Fibroblast of lung (primary cell): ENCODE results near the gene SMCO2. TPM values are rescaled to one million over a fixed set of nuclear protein-coding genes. Genes with fewer than 3 reads are reported as not detected.

Experiments
- DNase-seq, 2 donors: peaks; one replicate each; pipeline versions ENCODE4 v3.0.0 to v3.0.0-alpha.2; 2010; ENCODE audit warnings: low read depth in 2 of 2
- H2AFZ ChIP-seq: 2 replicates; pipeline ENCODE4 v1.5.1; 2012; ENCODE audit warnings: low read length, control low read depth, inconsistent platforms
- H3K27ac ChIP-seq: 2 replicates; pipeline ENCODE4 v1.5.1; 2011; ENCODE audit warnings: low read length, control low read depth; ENCODE audit not compliant: insufficient read depth
- H3K27me3 ChIP-seq: 2 replicates; pipeline ENCODE4 v1.5.1; 2011; ENCODE audit warnings: mild to moderate bottlenecking, low read length; ENCODE audit not compliant: control insufficient read depth, insufficient read depth
- H3K36me3 ChIP-seq: 2 replicates; pipeline ENCODE4 v1.5.1; 2011; ENCODE audit warnings: low read length; ENCODE audit not compliant: control insufficient read depth, insufficient read depth
- H3K4me1 ChIP-seq: 2 replicates; pipeline ENCODE4 v1.5.1; 2011; ENCODE audit warnings: low read length; ENCODE audit not compliant: control insufficient read depth, insufficient read depth; ENCODE audit errors: extremely low read depth
- H3K4me2 ChIP-seq: 2 replicates; pipeline ENCODE4 v1.5.1; 2011; ENCODE audit warnings: low read length, control low read depth; ENCODE audit not compliant: insufficient read depth; ENCODE audit errors: extremely low read depth
- H3K4me3 ChIP-seq, 4 experiments: fragments of 200-600 bp in 1 of 4; sonication (generic) in 1 of 4; replicated peaks in 1 of 4; 2 replicates each; pipeline ENCODE4 v1.5.1; 2011 to 2016; ENCODE audit warnings: low read length in 4 of 4, low read depth in 3 of 4, mild to moderate bottlenecking in 3 of 4, control low read depth in 2 of 4, inconsistent platforms in 1 of 4, mixed read lengths in 1 of 4; ENCODE audit not compliant: insufficient read depth in 1 of 4; ENCODE audit errors: control extremely low read depth in 1 of 4
- H3K79me2 ChIP-seq: 2 replicates; pipeline ENCODE4 v1.5.1; 2012; ENCODE audit warnings: mild to moderate bottlenecking, low read length, inconsistent platforms; ENCODE audit not compliant: control insufficient read depth, insufficient read depth
- H3K9ac ChIP-seq: 2 replicates; pipeline ENCODE4 v1.5.1; 2011; ENCODE audit warnings: mild to moderate bottlenecking, low read length, control low read depth; ENCODE audit not compliant: insufficient read depth
- H3K9me3 ChIP-seq: 2 replicates; pipeline ENCODE4 v1.5.1; 2012; ENCODE audit warnings: low read depth, low read length; ENCODE audit not compliant: control insufficient read depth, insufficient read depth
- H4K20me1 ChIP-seq: 2 replicates; pipeline ENCODE4 v1.5.1; 2011; ENCODE audit warnings: low read length; ENCODE audit not compliant: control insufficient read depth, insufficient read depth; ENCODE audit errors: extremely low read depth
- CTCF ChIP-seq, 2 donors: IDR thresholded peaks in 1 of 2; conservative IDR thresholded peaks in 1 of 2; 1 replicate in 1 of 2; 2 replicates in 1 of 2; pipeline ENCODE4 v1.5.1; 2011 to 2012; ENCODE audit warnings: low read length in 2 of 2, control low read depth in 1 of 2, inconsistent platforms in 1 of 2, low read depth in 1 of 2, mild to moderate bottlenecking in 1 of 2
- EZH2 ChIP-seq: IDR thresholded peaks from 2 replicates; pipeline ENCODE4 v1.5.1; 2012; ENCODE audit warnings: low read length, control low read depth, mild to moderate bottlenecking; ENCODE audit errors: missing control alignments
- polyA plus RNA-seq, 2 donors: library from polyadenylated mRNA; depleted of rRNA in 1 of 2; stranded (reverse) in 1 of 2; unstranded in 1 of 2; fragments of >200 nt; gene quantifications; 2 replicates each; pipeline ENCODE4 v1.2.1, GENCODE V29; 2011 to 2012; ENCODE audit warnings: missing spikeins in 1 of 2
- total RNA-seq: library from RNA; depleted of rRNA; stranded (reverse); fragments of >200 nt; gene quantifications from 2 replicates; pipeline ENCODE4 v1.2.1, GENCODE V29; 2014

Gene SMCO2
- total and polyA plus RNA-seq, 2 donors (not counting 1 experiment from before 2014, with no cell fraction given) = not detected

DNA sequence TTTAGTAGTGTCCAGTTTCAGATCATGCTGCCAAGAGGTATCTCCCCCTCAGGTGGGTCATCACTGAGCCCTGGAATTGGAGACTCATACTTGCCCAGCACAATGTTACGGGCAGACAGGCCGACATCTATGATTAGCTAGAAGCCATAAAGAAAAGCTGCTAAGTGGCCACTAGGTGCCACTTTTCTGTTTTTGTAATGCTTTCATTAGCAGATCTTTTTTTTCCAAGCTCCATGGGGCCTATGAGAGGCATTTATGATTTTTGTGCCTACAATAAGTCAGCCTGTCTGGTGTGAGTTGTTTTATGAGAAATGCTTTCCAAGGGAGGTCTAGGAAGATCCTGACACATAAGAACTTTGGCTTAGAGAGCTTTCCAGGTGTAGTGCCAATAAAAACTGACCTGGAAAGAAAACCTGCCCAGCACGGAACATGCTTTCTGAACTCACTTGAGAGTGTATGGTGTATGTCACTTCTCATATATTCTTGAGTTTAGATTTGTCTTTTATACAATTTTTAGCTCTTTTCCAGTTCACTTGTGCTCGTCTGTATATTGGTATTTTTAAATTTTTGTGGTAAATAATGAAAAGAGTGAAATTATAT, 21.8 kb upstream of the SMCO2 start:
- no peaks in the 10 kb centered on the region for H3K79me2 ChIP-seq
- no peaks in the 10 kb centered on the region for H3K9me3 ChIP-seq
- H3K4me3 ChIP-seq = no peak overlapping the region
- H2AFZ ChIP-seq = no peak overlapping the region
- H3K4me1 ChIP-seq = no peaks in the 10 kb centered on the region
- no peak overlapping the region for H3K27ac ChIP-seq
- DNase-seq = peak; percentile 65 to 80
- no peak overlapping the region for H3K4me2 ChIP-seq
- H4K20me1 ChIP-seq = no peaks in the 10 kb centered on the region
- no peaks in the 10 kb centered on the region for H3K27me3 ChIP-seq
- no peaks in the 10 kb centered on the region for H3K36me3 ChIP-seq
- no peak overlapping the region for H3K9ac ChIP-seq
- TF ChIP-seq EZH2 (no peak), CTCF (conservative IDR thresholded peaks at IDR 0.05 in 1 of 2, IDR thresholded peaks at IDR 0.05 in 1 of 2; ENCODE audit: low read depth in 1 of 2, low read length in 2 of 2) (peak; percentile 64 to 65)

DNA sequence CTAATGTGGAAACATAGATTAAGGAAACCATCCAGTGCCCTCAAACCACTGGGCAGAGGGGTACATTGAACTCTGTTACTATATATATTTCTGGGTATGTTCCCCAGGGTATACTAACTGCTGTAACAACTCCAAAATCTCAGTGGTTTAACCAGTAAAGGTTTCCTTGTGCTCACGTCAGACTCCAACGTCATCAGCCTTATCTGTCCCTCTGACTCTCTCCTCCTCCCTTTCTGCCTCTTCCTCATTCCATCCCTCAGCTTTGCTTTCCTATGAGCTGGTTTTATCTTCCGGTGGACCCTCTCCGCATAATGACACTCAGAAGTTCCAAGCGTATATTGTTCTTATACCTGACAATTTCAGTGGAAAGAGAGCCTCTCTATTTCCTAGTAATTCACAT, 21.2 kb upstream of the SMCO2 start:
- TF ChIP-seq CTCF (conservative IDR thresholded peaks at IDR 0.05 in 1 of 2, IDR thresholded peaks at IDR 0.05 in 1 of 2; ENCODE audit: low read depth in 1 of 2, low read length in 2 of 2) = no peak
- no peak for TF ChIP-seq EZH2
- H3K4me1 ChIP-seq = no peaks in the 10 kb centered on the region
- H2AFZ ChIP-seq = no peak overlapping the region
- no peak overlapping the region for H3K4me2 ChIP-seq
- H3K36me3 ChIP-seq = no peaks in the 10 kb centered on the region
- H3K4me3 ChIP-seq = no peak overlapping the region
- H3K9me3 ChIP-seq = no peaks in the 10 kb centered on the region
- no peak overlapping the region for H3K27ac ChIP-seq
- no peaks in the 10 kb centered on the region for H3K27me3 ChIP-seq
- H3K79me2 ChIP-seq = no peaks in the 10 kb centered on the region
- no peaks in the 10 kb centered on the region for H4K20me1 ChIP-seq
- DNase-seq = no peak
- no peak overlapping the region for H3K9ac ChIP-seq

DNA sequence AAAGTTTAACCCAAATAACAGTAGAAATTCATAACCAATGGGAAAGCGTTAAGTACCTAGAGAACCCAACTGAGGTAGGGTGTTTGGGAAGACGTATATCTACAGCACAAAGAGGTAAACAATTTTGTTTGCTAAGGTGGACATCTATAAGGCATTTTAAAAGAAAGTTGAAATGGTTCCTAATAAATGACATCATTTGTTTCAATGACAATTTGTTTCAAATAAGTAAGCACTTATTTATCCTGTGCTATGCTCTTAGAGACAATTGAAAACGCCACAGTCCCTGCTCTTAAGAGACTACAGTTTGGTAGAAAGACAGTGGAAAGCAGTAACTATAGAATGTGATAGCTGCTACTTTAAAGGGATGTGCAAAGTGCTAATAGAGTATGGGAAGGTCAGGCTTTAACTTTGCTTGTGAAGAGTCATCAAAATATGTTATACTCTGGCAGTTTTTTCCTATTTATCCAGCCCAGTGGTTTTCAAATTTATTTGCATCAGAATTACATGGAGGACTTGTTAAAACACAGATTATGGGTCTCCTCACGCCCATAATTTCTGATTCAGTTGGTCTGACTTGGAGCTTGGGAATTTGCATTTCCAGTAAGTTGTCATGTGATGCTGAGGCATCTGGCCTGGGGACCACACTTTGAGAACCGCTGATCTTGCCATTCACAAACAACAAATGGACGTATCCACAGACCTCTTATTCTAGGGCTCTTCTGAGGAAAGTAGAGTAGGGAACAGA, 19.6 kb upstream of the SMCO2 start:
- H3K9ac ChIP-seq = no peak overlapping the region
- H2AFZ ChIP-seq = no peak overlapping the region
- H3K4me2 ChIP-seq = no peak overlapping the region
- H3K4me3 ChIP-seq = no peak overlapping the region
- H3K36me3 ChIP-seq = no peaks in the 10 kb centered on the region
- peak in 1 of 2 donors; percentile 5 for DNase-seq
- no peaks in the 10 kb centered on the region for H3K9me3 ChIP-seq
- no peaks in the 10 kb centered on the region for H3K4me1 ChIP-seq
- H3K27me3 ChIP-seq = no peaks in the 10 kb centered on the region
- H3K27ac ChIP-seq = no peak overlapping the region
- H4K20me1 ChIP-seq = no peaks in the 10 kb centered on the region
- H3K79me2 ChIP-seq = no peaks in the 10 kb centered on the region
- no peak for TF ChIP-seq EZH2
- TF ChIP-seq CTCF (conservative IDR thresholded peaks at IDR 0.05 in 1 of 2, IDR thresholded peaks at IDR 0.05 in 1 of 2; ENCODE audit: low read depth in 1 of 2, low read length in 2 of 2) = no peak
